ENCODE measurements around the gene RBCK1. TPM values are rescaled to one million over a fixed set of nuclear protein-coding genes. Genes with fewer than 3 reads are reported as not detected.

Gene RBCK1
- total RNA-seq, 1 experiment from 2014 or later: 53.9 TPM

DNA sequence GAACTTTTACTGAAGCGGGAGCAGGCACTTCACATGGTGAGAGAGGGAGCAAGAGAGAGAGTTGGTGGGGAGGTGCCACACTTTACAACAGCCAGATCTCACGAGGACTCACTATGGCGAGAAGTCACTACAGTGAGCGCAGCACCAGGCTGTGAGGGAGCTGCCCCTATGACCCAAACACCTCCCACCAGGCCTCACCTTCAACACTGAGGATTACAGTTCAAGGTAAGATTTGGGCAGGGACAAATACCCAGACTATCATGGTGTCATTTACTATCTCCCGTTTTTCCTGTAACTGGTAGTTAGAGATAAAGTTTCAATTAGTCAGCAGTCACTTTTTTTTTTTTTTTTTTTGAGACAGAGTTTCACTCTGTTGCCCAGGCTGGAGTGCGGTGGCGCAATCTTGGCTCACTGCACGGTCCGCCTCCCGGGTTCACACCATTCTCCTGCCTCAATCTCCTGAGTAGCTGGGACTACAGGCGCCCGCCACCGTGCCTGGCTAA is 7.8 kb downstream of the RBCK1 start:
- Histone ChIP-seq H3K27me3 (ENCODE audit: control insufficient read depth, insufficient read depth, low read length) (no peaks in the 10 kb centered on the region), H3K4me3 (ENCODE audit: insufficient read depth, low read depth, low read length) (no peak overlapping the region), H3K36me3 (replicated peaks; ENCODE audit: control insufficient read depth, insufficient read depth, low read length) (peaks cover 5% of the 10 kb centered on the region)
- DNase-seq: no peak

DNA sequence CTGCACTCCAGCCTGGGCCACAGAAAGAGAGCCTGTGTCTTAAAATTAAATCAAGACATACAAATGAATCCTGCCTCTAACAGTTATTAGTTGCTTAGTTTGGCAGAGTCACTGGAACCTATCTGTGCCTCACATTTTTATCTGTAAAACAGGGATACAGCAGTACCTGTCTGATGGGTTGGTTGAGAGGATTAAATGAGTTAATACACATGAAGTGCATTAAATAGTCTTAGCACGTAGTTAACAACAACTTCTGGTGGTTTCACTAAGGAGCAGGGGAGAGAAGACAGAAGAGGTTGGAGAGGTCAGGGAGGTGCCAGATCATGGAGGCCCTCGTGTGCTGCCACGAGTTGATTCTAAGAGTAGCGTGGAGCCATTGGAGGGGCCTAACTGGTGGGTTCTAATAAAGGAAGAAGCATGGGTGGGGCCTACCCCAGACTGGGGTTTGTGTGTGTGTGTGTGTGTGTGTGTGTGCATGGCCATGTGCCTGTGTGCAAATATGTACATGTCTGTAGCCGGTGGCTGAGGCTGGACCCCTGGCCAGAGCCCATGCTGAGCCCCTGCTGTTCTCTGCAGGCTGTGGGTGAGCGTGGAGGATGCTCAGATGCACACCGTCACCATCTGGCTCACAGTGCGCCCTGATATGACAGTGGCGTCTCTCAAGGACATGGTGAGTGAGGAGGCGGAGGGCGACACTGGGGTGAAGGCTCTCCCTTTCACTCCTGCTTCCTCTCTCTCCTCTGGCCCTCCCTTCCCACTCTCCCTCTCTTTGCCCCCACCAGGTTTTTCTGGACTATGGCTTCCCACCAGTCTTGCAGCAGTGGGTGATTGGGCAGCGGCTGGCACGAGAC is 9.1 kb downstream of the RBCK1 start:
- Histone ChIP-seq H3K27me3 (ENCODE audit: control insufficient read depth, insufficient read depth, low read length) (no peaks in the 10 kb centered on the region), H3K36me3 (replicated peaks; ENCODE audit: control insufficient read depth, insufficient read depth, low read length) (peaks cover 7% of the 10 kb centered on the region), H3K4me3 (ENCODE audit: insufficient read depth, low read depth, low read length) (no peak overlapping the region)
- DNase-seq: no peak

DNA sequence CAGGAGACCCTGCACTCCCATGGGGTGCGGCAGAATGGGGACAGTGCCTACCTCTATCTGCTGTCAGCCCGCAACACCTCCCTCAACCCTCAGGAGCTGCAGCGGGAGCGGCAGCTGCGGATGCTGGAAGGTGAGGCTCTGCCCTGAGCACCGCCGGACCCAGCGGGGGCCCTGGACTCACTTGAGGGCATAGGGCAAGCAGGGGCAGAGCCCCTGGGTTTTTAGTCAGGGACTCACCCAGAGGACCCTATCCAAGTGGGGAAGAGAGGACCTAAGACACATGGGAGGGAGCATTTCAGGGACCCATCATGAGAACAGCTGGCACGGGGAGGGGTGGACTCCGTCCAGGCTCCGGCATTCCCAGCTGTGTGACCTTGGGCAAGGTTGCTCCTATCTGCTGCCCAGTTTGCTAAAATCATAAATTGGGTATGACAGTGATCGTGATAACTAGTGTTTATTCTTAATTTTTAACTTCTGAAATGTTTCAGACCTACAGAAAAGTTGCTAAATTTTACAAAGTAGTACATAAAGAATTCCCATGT is 9.8 kb downstream of the RBCK1 start:
- no peaks in the 10 kb centered on the region for H3K27me3 ChIP-seq (ENCODE audit: control insufficient read depth, insufficient read depth, low read length)
- H3K4me3 ChIP-seq (ENCODE audit: insufficient read depth, low read depth, low read length): no peak overlapping the region
- peaks cover 8% of the 10 kb centered on the region for H3K36me3 ChIP-seq (replicated peaks; ENCODE audit: control insufficient read depth, insufficient read depth, low read length)
- no peak for DNase-seq

DNA sequence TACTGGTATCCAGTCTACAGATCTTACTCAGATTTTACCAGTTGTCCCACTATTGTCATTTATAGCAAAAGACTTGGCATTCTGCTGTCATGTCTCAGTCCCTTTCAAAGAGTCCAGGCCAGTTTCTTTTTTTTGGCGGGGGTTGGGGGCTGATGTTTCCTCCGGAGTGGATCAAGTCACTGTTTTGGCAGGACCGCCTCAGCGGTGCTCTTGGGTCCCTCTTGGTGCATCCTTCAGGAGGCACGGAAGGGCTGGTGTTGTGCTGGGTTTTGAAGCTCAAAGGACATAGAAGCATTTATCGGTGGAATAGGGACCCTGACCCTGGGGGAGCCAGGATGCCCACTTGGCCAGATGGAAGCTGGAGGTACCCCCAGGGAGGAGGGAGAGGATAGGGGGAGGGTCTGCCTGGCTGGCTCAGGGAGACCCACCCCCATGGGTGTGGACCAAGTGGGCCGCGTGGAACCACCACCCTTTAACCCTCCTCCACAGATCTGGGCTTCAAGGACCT is 10.8 kb downstream of the RBCK1 start:
- Histone ChIP-seq H3K4me3 (ENCODE audit: insufficient read depth, low read depth, low read length) (no peak overlapping the region), H3K27me3 (ENCODE audit: control insufficient read depth, insufficient read depth, low read length) (no peaks in the 10 kb centered on the region), H3K36me3 (replicated peaks; ENCODE audit: control insufficient read depth, insufficient read depth, low read length) (peaks cover 10% of the 10 kb centered on the region)
- DNase-seq: no peak

DNA sequence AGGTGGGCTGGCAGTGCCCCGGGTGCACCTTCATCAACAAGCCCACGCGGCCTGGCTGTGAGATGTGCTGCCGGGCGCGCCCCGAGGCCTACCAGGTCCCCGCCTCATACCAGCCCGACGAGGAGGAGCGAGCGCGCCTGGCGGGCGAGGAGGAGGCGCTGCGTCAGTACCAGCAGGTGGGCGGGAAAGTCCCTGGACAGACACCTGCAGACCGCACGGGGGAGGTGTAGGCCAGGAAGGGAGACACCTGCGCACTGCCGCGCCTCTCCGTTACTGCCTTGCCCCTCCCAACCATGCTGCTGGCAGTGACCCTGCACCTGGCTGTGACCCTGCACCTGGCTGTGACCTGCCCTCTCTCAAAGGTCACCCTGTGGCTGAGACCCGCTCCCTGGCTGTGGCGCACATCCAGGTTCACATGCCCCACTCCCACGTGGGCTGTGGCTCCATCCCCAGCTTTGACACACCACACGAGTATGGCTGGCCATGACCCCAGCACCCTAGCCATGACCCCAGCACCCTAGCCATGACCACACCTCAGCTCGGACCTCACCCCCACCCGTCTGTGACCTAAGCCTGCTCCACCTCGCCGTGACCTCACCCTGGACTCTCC is 11.6 kb downstream of the RBCK1 start:
- H3K36me3 ChIP-seq (replicated peaks; ENCODE audit: control insufficient read depth, insufficient read depth, low read length): peaks cover 12% of the 10 kb centered on the region
- peak; percentile 59 for DNase-seq
- no peaks in the 10 kb centered on the region for H3K27me3 ChIP-seq (ENCODE audit: control insufficient read depth, insufficient read depth, low read length)
- H3K4me3 ChIP-seq (ENCODE audit: insufficient read depth, low read depth, low read length): no peak overlapping the region

DNA sequence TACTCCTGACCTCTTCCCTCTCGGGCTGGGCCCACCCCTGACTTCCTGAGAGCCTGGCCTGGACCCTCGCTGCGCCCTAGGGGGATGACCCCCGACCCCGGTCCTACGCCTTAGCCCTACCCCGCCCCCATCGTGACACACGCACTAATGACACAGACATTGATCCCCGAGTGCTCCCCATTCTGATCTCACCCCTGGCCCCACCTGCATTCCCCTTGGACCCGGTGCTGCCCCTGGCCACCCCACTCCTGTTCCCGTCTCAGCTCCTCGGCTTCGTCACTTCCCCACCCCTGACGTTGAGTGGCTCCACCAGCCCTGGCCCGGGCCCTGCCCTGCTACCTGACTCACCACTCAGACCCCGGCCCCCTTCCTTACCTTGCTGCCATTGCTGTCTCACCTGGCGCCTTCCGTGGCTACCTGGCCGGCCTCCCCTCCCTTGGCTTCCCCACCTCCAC is 12.1 kb downstream of the RBCK1 start:
- DNase-seq: no peak
- H3K4me3 ChIP-seq (ENCODE audit: insufficient read depth, low read depth, low read length): no peak overlapping the region

DNA sequence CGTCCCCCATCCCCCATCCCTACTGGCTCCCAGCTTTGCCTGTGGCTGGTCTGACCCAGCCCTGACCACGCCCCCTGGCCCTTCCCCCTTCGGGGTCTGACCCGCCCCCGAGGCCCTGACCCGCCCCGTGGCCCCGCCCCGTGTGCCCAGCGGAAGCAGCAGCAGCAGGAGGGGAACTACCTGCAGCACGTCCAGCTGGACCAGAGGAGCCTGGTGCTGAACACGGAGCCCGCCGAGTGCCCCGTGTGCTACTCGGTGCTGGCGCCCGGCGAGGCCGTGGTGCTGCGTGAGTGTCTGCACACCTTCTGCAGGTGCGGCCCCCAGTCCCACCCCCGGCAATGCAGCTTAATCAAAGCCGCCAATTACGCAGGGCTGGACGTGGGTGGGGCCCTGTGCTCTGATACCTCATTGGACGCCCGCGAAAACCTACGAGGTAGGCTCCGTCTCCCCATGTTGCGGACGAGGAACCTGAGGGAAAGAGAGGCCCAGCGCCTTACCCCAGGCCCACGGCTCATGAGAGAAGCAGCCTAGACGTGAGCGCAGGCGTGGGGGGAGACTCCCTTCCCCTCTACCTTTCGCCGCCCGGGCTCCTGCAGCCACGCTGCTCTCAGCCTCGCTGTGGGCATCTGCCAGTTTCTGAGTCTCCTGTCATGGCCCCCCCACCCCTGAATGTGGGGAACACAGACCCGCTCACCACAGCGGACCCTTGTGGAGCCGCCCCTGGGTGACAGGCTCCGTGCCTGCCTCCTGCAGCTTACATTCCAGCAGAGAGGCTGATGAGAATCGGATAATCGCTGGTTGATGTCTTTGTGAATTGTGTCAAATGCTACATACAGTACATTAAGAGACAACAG is 12.8 kb downstream of the RBCK1 start:
- DNase-seq: peak; percentile 87
- H3K27me3 ChIP-seq (ENCODE audit: control insufficient read depth, insufficient read depth, low read length): no peaks in the 10 kb centered on the region
- peaks cover 12% of the 10 kb centered on the region for H3K36me3 ChIP-seq (replicated peaks; ENCODE audit: control insufficient read depth, insufficient read depth, low read length)
- no peak overlapping the region for H3K4me3 ChIP-seq (ENCODE audit: insufficient read depth, low read depth, low read length)

More for the DNA sequence above, 12.1 kb downstream of the RBCK1 start:
- Histone ChIP-seq H3K36me3 (replicated peaks; ENCODE audit: control insufficient read depth, insufficient read depth, low read length) (peaks cover 12% of the 10 kb centered on the region), H3K27me3 (ENCODE audit: control insufficient read depth, insufficient read depth, low read length) (no peaks in the 10 kb centered on the region)

DNA sequence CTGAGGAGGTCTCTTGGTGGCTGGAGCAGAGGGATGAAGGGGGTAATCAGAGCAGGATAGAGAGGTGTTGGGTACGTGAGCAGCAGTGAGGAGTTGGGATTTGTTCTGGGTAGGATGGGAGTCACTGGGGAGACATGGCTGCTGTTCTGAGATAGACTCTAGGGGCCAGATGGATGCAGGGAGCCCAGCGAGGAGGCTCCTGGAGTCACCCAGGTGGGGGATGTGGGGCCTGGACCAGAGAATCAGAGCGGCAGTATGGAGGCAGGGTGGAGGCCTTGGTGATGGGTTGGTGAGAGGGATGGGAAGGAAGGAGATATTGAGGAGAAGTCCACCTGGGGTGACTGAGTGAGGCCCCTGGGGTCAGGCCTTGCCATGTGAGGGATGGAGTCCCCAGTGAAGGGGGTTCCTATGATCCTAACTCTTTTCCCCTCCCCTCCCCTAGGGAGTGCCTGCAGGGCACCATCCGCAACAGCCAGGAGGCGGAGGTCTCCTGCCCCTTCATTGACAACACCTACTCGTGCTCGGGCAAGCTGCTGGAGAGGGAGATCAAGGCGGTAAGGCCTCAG is 13.7 kb downstream of the RBCK1 start:
- DNase-seq: no peak
- no peak overlapping the region for H3K4me3 ChIP-seq (ENCODE audit: insufficient read depth, low read depth, low read length)
- H3K27me3 ChIP-seq (ENCODE audit: control insufficient read depth, insufficient read depth, low read length): no peaks in the 10 kb centered on the region
- peaks cover 12% of the 10 kb centered on the region for H3K36me3 ChIP-seq (replicated peaks; ENCODE audit: control insufficient read depth, insufficient read depth, low read length)

DNA sequence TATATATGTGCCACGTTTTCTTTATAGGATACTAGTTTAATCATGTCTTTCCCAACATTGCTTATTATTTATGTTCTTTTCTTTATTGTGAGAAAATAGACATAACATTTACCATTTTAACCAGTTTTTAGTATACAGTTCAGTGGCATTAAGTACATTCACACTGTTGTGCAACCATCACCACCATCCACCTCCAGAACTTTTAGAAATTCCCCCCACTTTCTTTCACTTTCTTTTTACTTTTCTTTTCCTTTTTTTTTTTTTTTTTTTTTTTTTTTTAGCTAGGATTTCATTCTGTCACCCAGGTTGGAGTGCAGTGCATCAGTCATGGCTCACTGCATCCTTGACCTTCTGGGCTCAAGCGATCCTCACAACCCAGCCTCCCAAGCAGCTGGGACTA is 18.5 kb downstream of the RBCK1 start:
- H3K27me3 ChIP-seq (ENCODE audit: control insufficient read depth, insufficient read depth, low read length): no peaks in the 10 kb centered on the region
- H3K36me3 ChIP-seq (replicated peaks; ENCODE audit: control insufficient read depth, insufficient read depth, low read length): peaks cover 13% of the 10 kb centered on the region
- DNase-seq: no peak
- no peak overlapping the region for H3K4me3 ChIP-seq (ENCODE audit: insufficient read depth, low read depth, low read length)

DNA sequence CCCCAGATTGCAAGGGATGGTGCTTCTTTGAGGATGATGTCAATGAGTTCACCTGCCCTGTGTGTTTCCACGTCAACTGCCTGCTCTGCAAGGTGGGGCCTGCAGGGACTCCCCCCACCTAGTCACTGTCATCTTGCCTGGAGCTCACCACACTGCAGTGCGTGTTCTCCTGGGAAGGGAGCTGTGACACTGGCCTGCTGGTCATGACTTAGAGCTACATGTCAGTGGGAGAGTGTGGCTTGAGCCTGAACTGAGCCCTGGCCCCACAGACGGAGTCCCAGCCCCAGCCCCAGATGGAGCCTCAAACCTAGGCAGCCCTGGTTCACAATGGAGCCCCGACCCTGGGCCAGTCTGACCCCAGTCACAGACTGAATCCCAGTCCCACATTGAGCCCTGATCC is 19.3 kb downstream of the RBCK1 start:
- peaks cover 9% of the 10 kb centered on the region for H3K36me3 ChIP-seq (replicated peaks; ENCODE audit: control insufficient read depth, insufficient read depth, low read length)
- H3K27me3 ChIP-seq (ENCODE audit: control insufficient read depth, insufficient read depth, low read length): no peaks in the 10 kb centered on the region
- H3K4me3 ChIP-seq (ENCODE audit: insufficient read depth, low read depth, low read length): no peak overlapping the region
- DNase-seq: peak; percentile 38

DNA sequence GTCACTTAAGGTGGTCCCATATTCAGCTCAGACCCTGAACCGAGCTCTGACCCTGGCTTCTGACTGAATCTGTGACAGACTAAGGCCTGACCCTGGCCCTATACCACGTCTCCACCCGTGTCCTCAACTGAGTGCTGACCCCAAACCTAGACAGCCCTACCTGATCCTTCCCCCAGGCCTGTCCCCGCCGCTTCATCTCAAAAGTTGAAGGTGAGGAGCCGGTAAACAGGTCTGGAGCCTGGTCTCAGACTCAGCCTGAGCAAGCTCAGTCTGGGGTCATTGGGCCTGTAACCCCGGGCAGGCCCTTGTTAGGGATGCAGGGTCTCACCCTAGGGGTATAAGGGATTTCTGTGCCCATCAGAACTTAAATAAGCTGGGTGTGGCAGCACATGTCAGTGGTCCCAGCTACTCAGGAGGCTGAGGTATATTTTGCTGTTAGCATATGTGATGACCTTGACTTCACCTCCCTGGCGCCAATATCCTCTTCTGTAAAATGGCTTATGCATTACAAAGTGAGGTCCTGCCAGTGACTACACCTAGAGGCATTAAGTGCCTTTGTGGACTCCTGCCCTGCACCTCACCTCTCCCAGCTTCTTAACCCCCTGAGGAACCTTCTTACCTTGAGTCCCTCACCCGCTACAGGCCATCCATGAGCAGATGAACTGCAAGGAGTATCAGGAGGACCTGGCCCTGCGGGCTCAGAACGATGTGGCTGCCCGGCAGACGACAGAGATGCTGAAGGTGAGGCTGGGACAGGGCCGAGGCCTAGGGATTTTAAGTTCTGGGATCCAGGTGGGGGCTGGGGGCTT is 20.0 kb downstream of the RBCK1 start:
- peaks cover 8% of the 10 kb centered on the region for H3K36me3 ChIP-seq (replicated peaks; ENCODE audit: control insufficient read depth, insufficient read depth, low read length)
- H3K27me3 ChIP-seq (ENCODE audit: control insufficient read depth, insufficient read depth, low read length): peaks cover 2% of the 10 kb centered on the region; the same call in 1 of the 2 replicates
- DNase-seq: no peak
- no peak overlapping the region for H3K4me3 ChIP-seq (ENCODE audit: insufficient read depth, low read depth, low read length)

DNA sequence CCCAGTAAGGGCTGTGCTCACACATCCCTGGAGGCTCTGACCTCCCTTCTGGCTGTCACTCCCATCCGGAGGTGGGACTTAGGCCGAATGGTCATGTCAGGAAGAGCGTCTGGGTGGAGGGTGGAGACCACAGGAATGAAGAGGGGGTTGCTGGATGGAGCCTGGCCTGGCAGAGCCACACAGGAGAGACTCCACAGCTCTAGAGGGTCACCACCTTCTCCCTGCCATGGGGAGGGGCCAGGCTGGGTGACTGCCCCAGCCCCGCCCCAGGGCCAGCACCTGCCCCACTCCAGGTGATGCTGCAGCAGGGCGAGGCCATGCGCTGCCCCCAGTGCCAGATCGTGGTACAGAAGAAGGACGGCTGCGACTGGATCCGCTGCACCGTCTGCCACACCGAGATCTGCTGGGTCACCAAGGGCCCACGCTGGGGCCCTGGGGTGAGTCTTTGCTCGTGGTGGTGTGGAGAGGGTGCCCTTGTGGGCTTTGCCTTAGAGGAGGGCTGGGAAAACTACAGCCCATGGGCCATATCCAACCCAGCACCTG is 20.6 kb downstream of the RBCK1 start:
- no peak overlapping the region for H3K4me3 ChIP-seq (ENCODE audit: insufficient read depth, low read depth, low read length)
- peak; percentile 89 for DNase-seq
- H3K36me3 ChIP-seq (replicated peaks; ENCODE audit: control insufficient read depth, insufficient read depth, low read length): peaks cover 8% of the 10 kb centered on the region
- peaks cover 3% of the 10 kb centered on the region for H3K27me3 ChIP-seq (ENCODE audit: control insufficient read depth, insufficient read depth, low read length)

Data from H7 (cell line).